ENCODE data around the gene PEPD. TPM values are rescaled to one million over a fixed set of nuclear protein-coding genes. Genes with fewer than 3 reads are reported as not detected.

PEPD gene
- polyA plus RNA-seq, 1 donor from 2014 or later = 43.9 TPM

- Histone ChIP-seq H3K27me3 (ENCODE audit: insufficient read depth, low read depth, low read length) (no peaks in the 10 kb centered on the region), H2AFZ (ENCODE audit: low read depth, low read length) (no peak overlapping the region)
Measured at GRCh38 chr19:33391631-33392249, 129.9 kb downstream of the PEPD start.

DNA sequence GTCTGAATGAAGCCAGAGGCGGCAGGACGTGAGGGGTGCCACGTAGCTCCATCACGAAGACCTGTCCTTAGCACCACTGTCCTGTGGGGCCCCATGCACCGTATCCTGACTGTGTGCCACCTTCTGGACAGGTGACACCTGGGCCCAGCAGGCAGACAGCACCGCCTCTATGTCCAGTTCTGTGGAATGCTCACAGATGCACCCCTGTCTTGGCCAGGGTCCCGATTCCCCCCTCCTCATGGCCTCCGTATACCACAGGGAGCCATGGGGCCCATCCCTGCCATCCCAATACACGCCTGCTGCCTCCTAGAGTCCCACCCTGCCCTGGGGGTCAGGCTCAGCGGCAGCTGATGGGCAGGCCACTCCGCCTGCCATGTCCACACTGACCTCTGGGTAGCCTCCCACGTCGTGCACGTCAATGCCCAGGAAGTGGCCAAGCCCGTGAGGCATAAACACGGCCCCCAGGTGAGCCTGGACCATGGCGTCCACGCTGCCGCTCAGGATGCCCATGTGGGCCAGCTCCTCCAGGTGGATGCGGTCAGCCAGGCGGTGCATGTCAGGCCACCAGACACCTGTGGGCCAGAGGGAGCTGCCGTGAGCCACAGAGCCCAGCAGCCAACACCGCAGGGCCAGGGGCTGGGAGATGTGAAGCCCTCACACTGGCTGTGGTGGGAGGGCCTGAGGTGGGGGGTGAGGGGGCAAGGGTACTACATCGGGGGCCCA is 130.5 kb downstream of the PEPD start:
- no peak overlapping the region for H3K4me3 ChIP-seq (ENCODE audit: low read length)
- no peaks in the 10 kb centered on the region for H3K9me3 ChIP-seq (ENCODE audit: low read length)
- H3K36me3 ChIP-seq (ENCODE audit: insufficient read depth, low read length) = no peaks in the 10 kb centered on the region
- H3K9me2 ChIP-seq (ENCODE audit: insufficient read depth, low read length) = no peaks in the 10 kb centered on the region
- H4K20me1 ChIP-seq (ENCODE audit: insufficient read depth) = no peaks in the 10 kb centered on the region
- no peak for TF ChIP-seq RAD21 (conservative IDR thresholded peaks at IDR 0.05)
- TF ChIP-seq MXI1 (conservative IDR thresholded peaks at IDR 0.05; ENCODE audit: poor library complexity, severe bottlenecking) = no peak
- no peak for TF ChIP-seq EP300 (conservative IDR thresholded peaks at IDR 0.05; ENCODE audit: poor library complexity, severe bottlenecking)
- H3K4me2 ChIP-seq (ENCODE audit: low read length) = no peak overlapping the region
- H3K79me2 ChIP-seq (replicated peaks; ENCODE audit: insufficient read depth, low read length) = no peaks in the 10 kb centered on the region
- no peaks in the 10 kb centered on the region for H3K27me3 ChIP-seq (ENCODE audit: insufficient read depth, low read depth, low read length)
- no peak overlapping the region for H2AFZ ChIP-seq (ENCODE audit: low read depth, low read length)
- H3F3A ChIP-seq (ENCODE audit: insufficient read depth, low read length, poor library complexity, severe bottlenecking) = no peaks in the 10 kb centered on the region
- H3K27ac ChIP-seq (ENCODE audit: low read length) = no peak overlapping the region
- no peak overlapping the region for H3K9ac ChIP-seq (ENCODE audit: low read length)

More at GRCh38 chr19:33391631-33392249, 129.9 kb downstream of the PEPD start:
- Histone ChIP-seq H4K20me1 (ENCODE audit: insufficient read depth) (no peaks in the 10 kb centered on the region), H3K36me3 (ENCODE audit: insufficient read depth, low read length) (no peaks in the 10 kb centered on the region), H3K79me2 (replicated peaks; ENCODE audit: insufficient read depth, low read length) (no peaks in the 10 kb centered on the region), H3F3A (ENCODE audit: insufficient read depth, low read length, poor library complexity, severe bottlenecking) (no peaks in the 10 kb centered on the region), H3K4me2 (ENCODE audit: low read length) (no peak overlapping the region), H3K9me3 (ENCODE audit: low read length) (no peaks in the 10 kb centered on the region), H3K9me2 (ENCODE audit: insufficient read depth, low read length) (no peaks in the 10 kb centered on the region), H3K4me3 (ENCODE audit: low read length) (no peak overlapping the region), H3K9ac (ENCODE audit: low read length) (no peak overlapping the region), H3K27ac (ENCODE audit: low read length) (no peak overlapping the region)
- TF ChIP-seq MXI1 (conservative IDR thresholded peaks at IDR 0.05; ENCODE audit: poor library complexity, severe bottlenecking) (no peak), EZH2 (IDR thresholded peaks at IDR 0.05; ENCODE audit: borderline replicate concordance, insufficient read depth, low read length, poor library complexity, severe bottlenecking) (no peak), SMC3 (conservative IDR thresholded peaks at IDR 0.05; ENCODE audit: poor library complexity) (no peak), TAF1 (IDR thresholded peaks at IDR 0.05; ENCODE audit: low read depth) (no peak), EP300 (conservative IDR thresholded peaks at IDR 0.05; ENCODE audit: poor library complexity, severe bottlenecking) (no peak), RAD21 (conservative IDR thresholded peaks at IDR 0.05) (no peak)
- TF ChIP-seq, protein P1, sequence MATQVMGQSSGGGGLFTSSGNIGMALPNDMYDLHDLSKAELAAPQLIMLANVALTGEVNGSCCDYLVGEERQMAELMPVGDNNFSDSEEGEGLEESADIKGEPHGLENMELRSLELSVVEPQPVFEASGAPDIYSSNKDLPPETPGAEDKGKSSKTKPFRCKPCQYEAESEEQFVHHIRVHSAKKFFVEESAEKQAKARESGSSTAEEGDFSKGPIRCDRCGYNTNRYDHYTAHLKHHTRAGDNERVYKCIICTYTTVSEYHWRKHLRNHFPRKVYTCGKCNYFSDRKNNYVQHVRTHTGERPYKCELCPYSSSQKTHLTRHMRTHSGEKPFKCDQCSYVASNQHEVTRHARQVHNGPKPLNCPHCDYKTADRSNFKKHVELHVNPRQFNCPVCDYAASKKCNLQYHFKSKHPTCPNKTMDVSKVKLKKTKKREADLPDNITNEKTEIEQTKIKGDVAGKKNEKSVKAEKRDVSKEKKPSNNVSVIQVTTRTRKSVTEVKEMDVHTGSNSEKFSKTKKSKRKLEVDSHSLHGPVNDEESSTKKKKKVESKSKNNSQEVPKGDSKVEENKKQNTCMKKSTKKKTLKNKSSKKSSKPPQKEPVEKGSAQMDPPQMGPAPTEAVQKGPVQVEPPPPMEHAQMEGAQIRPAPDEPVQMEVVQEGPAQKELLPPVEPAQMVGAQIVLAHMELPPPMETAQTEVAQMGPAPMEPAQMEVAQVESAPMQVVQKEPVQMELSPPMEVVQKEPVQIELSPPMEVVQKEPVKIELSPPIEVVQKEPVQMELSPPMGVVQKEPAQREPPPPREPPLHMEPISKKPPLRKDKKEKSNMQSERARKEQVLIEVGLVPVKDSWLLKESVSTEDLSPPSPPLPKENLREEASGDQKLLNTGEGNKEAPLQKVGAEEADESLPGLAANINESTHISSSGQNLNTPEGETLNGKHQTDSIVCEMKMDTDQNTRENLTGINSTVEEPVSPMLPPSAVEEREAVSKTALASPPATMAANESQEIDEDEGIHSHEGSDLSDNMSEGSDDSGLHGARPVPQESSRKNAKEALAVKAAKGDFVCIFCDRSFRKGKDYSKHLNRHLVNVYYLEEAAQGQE (IDR thresholded peaks at IDR 0.05; ENCODE audit: borderline replicate concordance) = no peak
- TF ChIP-seq, protein P2, sequence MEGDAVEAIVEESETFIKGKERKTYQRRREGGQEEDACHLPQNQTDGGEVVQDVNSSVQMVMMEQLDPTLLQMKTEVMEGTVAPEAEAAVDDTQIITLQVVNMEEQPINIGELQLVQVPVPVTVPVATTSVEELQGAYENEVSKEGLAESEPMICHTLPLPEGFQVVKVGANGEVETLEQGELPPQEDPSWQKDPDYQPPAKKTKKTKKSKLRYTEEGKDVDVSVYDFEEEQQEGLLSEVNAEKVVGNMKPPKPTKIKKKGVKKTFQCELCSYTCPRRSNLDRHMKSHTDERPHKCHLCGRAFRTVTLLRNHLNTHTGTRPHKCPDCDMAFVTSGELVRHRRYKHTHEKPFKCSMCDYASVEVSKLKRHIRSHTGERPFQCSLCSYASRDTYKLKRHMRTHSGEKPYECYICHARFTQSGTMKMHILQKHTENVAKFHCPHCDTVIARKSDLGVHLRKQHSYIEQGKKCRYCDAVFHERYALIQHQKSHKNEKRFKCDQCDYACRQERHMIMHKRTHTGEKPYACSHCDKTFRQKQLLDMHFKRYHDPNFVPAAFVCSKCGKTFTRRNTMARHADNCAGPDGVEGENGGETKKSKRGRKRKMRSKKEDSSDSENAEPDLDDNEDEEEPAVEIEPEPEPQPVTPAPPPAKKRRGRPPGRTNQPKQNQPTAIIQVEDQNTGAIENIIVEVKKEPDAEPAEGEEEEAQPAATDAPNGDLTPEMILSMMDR (IDR thresholded peaks at IDR 0.05; ENCODE audit: poor library complexity, severe bottlenecking) = no peak
